Measurements from ENCODE around the gene NR2C2AP. TPM values are rescaled to one million over a fixed set of nuclear protein-coding genes. Genes with fewer than 3 reads are reported as not detected.

NR2C2AP gene
- polyA plus RNA-seq, 1 experiment = 3.8 TPM

- TF ChIP-seq CTCF (IDR thresholded peaks at IDR 0.05; ENCODE audit: low read depth, low read length) = no peak
- CTCF ChIA-PET = interaction anchor here (1.1 kb wide), 1 partner anchor 56 kb away, joined by 3 read pairs; no protein-coding TSS in a partner anchor
- Histone ChIP-seq H3K4me3 (ENCODE audit: low read depth, low read length) (peak overlapping the region; percentile 65), H3K27ac (ENCODE audit: low read depth, low read length) (no peak overlapping the region), H3K27me3 (ENCODE audit: control insufficient read depth, insufficient read depth, low read length) (peaks cover 2% of the 10 kb centered on the region), H3K9me3 (ENCODE audit: control insufficient read depth, insufficient read depth, low read length) (no peaks in the 10 kb centered on the region; the same call in 1 of the 2 replicates)
- DNase-seq (ENCODE audit: low read depth, low spot score) = no peak
- POLR2A ChIA-PET = interaction anchor here (0.9 to 1.7 kb wide), 2 partner anchors 10 to 120 kb away, joined by 6 to 22 read pairs; partner anchors contain the start of genes BORCS8 and RFXANK
These were observed 1.2 kb downstream of the NR2C2AP start for GRCh38 chr19:19201697-19202630.

GRCh38 chr19:19193926-19194325 is 9.3 kb downstream of the NR2C2AP start:
- no peak for DNase-seq (ENCODE audit: low read depth, low spot score)
- ChIA-PET POLR2A (interaction anchor here (0.6 kb wide), 1 partner anchor 28 kb away, joined by 3 read pairs; no protein-coding TSS in a partner anchor), CTCF (interaction anchor here (1.2 kb wide), 1 partner anchor 8 kb away, joined by 6 read pairs; no protein-coding TSS in a partner anchor)
- H3K27me3 ChIP-seq (ENCODE audit: control insufficient read depth, insufficient read depth, low read length) = no peaks in the 10 kb centered on the region
- H3K27ac ChIP-seq (ENCODE audit: low read depth, low read length) = no peak overlapping the region
- H3K4me3 ChIP-seq (ENCODE audit: low read depth, low read length) = peak overlapping the region; percentile 92
- no peak for TF ChIP-seq CTCF (IDR thresholded peaks at IDR 0.05; ENCODE audit: low read depth, low read length)
- H3K9me3 ChIP-seq (ENCODE audit: control insufficient read depth, insufficient read depth, low read length) = no peaks in the 10 kb centered on the region; the same call in 1 of the 2 replicates

DNA sequence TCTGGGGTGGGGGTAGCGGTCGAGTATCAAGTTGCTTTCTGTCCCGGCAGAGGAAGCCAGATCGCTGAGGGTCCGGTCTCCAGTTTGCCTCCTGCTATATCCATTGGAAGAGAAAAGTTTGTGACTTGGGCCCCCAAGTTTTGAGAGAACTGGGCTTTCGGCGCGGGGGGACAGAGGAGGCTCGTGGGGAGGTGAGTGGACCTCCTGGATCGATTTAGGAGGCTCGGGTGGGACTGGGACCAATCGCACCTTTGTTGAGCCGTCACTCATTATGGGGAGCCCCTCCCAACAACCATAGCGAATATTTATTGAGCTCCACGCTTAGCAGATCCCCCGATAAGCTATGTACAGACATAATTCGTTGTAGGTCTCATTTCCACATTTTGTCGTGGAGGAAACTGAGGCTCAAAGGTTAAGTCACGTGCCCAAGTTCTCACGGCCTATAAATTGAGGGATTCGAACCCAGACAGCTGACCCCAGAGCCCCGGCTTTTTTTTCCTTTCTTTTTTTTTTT is 10.2 kb downstream of the NR2C2AP start:
- Histone ChIP-seq H3K27me3 (ENCODE audit: control insufficient read depth, insufficient read depth, low read length) (no peaks in the 10 kb centered on the region), H3K27ac (ENCODE audit: low read depth, low read length) (no peak overlapping the region), H3K4me3 (ENCODE audit: low read depth, low read length) (peak overlapping the region; percentile 92), H3K9me3 (ENCODE audit: control insufficient read depth, insufficient read depth, low read length) (no peaks in the 10 kb centered on the region; the same call in 1 of the 2 replicates)
- no peak for DNase-seq (ENCODE audit: low read depth, low spot score)
- CTCF ChIA-PET = interaction anchor here (1.7 to 2.9 kb wide), 2 partner anchors 19 to 47 kb away, joined by 6 to 15 read pairs; no protein-coding TSS in a partner anchor
- no peak for TF ChIP-seq CTCF (IDR thresholded peaks at IDR 0.05; ENCODE audit: low read depth, low read length)
- POLR2A ChIA-PET = interaction anchor here (0.6 to 1.9 kb wide), 4 partner anchors 10 to 1773 kb away, joined by 3 to 22 read pairs (median 6); partner anchors contain the start of genes MVB12A and NR2C2AP

DNA sequence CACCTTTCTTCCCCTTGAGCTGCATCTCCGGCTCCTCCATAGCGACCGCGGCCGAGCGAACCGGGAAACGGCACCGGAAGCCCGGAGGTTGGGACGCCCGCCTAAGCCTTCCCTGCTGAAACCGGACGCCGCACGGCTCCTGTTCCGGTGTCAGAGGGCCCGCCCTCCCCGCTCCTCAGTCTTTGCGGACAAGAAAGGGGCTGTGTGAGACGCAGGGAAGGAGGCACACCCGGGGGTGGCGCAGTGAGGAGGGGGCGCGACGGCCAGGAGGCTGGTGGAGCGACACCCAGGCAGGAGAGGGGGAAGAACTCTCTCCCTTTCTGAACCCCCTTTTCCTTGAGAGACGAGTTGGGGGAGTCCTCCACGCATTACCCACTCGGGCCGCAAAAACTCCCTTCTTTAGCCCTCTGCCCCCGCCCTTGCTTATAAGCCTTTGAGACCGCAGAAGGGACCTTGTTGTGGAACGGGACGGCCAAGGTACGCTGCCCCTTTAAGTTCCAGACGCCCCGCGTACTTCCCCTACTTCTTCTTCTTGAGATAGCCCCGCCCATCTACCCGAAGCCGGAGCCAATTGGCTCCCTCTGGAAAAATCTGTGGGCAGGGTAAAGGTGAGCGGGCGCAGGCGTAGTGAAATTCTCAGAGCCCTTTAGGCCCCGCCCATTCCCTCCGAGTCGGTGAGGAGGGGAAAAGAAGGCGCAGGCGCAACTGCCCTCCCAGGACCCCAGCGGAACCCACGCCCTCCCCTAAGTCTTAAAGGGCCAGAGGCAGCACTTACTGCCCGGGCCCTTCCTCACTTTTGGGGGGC is 10.9 kb downstream of the NR2C2AP start, which contains the start of the genes BORCS8 and RFXANK:
Gene BORCS8 (minus strand): TSS at position 75 of the 805 bp plus-strand sequence. CDS start 35 bp downstream, at position 40.
Gene RFXANK (plus strand): TSS at position 181 of the 805 bp plus-strand sequence. CDS start 1,689 bp downstream, outside the sequence.
- ChIA-PET POLR2A (interaction anchor here (0.5 to 1.9 kb wide), 7 partner anchors 11 to 1773 kb away, joined by 3 to 22 read pairs (median 5); partner anchors contain the start of genes MVB12A and NR2C2AP), CTCF (interaction anchor here (0.7 to 2.9 kb wide), 3 partner anchors 18 to 67 kb away, joined by 4 to 15 read pairs (median 6); no protein-coding TSS in a partner anchor)
- Histone ChIP-seq H3K27ac (ENCODE audit: low read depth, low read length) (peak within 1 kb of the TSS; percentile 98), H3K9me3 (ENCODE audit: control insufficient read depth, insufficient read depth, low read length) (no peaks in the 10 kb centered on the region; the same call in 1 of the 2 replicates), H3K27me3 (ENCODE audit: control insufficient read depth, insufficient read depth, low read length) (no peaks in the 10 kb centered on the region), H3K4me3 (ENCODE audit: low read depth, low read length) (peak within 1 kb of the TSS; percentile 98)
- TF ChIP-seq CTCF (IDR thresholded peaks at IDR 0.05; ENCODE audit: low read depth, low read length) = no peak
- peak; percentile 98 for DNase-seq (ENCODE audit: low read depth, low spot score)

Measured in AG04450 (cell line).